Endothelial cell of umbilical vein (primary cell): Measurements from ENCODE around the gene PRSS33. TPM values are rescaled to one million over a fixed set of nuclear protein-coding genes. Genes with fewer than 3 reads are reported as not detected.
A peak's percentile ranks its signal among the peaks of the same experiment; 100 is the strongest.

ENCODE experiments used
- BruUV-seq: library from RNA; stranded (reverse); fragments of 400-500 nt; replicated peaks from 2 replicates; lab custom pipeline; 2021; lab: Mats Ljungman, UMichigan
- CTCF ChIA-PET: fragments of 300-600, 350-600 bp; sonication (Branson Sonifier 250); formaldehyde crosslinking; loops from one replicate; lab custom pipeline; 2021; ENCODE audit warnings: antibody characterized with exemption, inconsistent platforms; lab: Charles Lee
- POLR2A ChIA-PET: fragments of 300-600, 350-600 bp; sonication (Branson Sonifier 250); formaldehyde crosslinking; loops from one replicate; lab custom pipeline; 2021; ENCODE audit warnings: antibody characterized with exemption, inconsistent platforms; lab: Charles Lee
- DNase-seq: peaks from one replicate; pipeline ENCODE4 v3.0.0-alpha.2; 2011; ENCODE audit warnings: low read depth, low spot score
- FAIRE-seq: peaks from 2 replicates; lab custom pipeline; 2011; peaks lifted over from hg19 to GRCh38; lab: Jason Lieb, UNC
- H2AFZ ChIP-seq: 2 replicates; pipeline ENCODE4 v1.6.0; 2012; ENCODE audit warnings: low read depth, low read length, control low read depth, inconsistent platforms
- H3K27ac ChIP-seq: 2 replicates; pipeline ENCODE4 v1.5.1; 2011; ENCODE audit warnings: low read depth, mild to moderate bottlenecking, control low read depth, low read length, moderate library complexity; ENCODE audit not compliant: insufficient read depth
- H3K27me3 ChIP-seq, 2 experiments: 2 replicates each; pipeline versions ENCODE4 v1.6.0 to v1.6.1; 2011; ENCODE audit warnings: low read length in 2 of 2, mixed read lengths in 1 of 2; ENCODE audit not compliant: control insufficient read depth in 2 of 2, insufficient read depth in 2 of 2
- H3K36me3 ChIP-seq, 2 experiments: 2 replicates in 1 of 2; 3 replicates in 1 of 2; pipeline ENCODE4 v1.5.1; 2011; ENCODE audit warnings: low read length in 2 of 2, mild to moderate bottlenecking in 1 of 2, moderate library complexity in 1 of 2; ENCODE audit not compliant: control insufficient read depth in 2 of 2, insufficient read depth in 2 of 2; ENCODE audit errors: extremely low read depth in 1 of 2
- H3K4me1 ChIP-seq: 3 replicates; pipeline ENCODE4 v1.5.1; 2011; ENCODE audit warnings: mild to moderate bottlenecking, low read length; ENCODE audit not compliant: control insufficient read depth, insufficient read depth; ENCODE audit errors: extremely low read depth
- H3K4me2 ChIP-seq: 2 replicates; pipeline ENCODE4 v1.6.1; 2011; ENCODE audit warnings: low read length, control low read depth, mixed read lengths; ENCODE audit not compliant: insufficient read depth
- H3K4me3 ChIP-seq, 3 experiments: fragments of 200-600 bp in 1 of 3; sonication (generic), shearing (Covaris generic) in 1 of 3; replicated peaks in 1 of 3; 2 replicates each; pipeline ENCODE4 v1.5.1; 2011 to 2016; ENCODE audit warnings: control low read depth in 3 of 3, low read length in 3 of 3, mild to moderate bottlenecking in 2 of 3, inconsistent platforms in 1 of 3, low read depth in 1 of 3, moderate library complexity in 1 of 3; ENCODE audit not compliant: insufficient read depth in 1 of 3
- H3K79me2 ChIP-seq: 2 replicates; pipeline ENCODE4 v1.6.0; 2012; ENCODE audit warnings: low read length, inconsistent platforms; ENCODE audit not compliant: control insufficient read depth, insufficient read depth
- H3K9ac ChIP-seq: replicated peaks from 2 replicates; pipeline ENCODE3; 2011; ENCODE audit warnings: low read length, control low read depth; ENCODE audit not compliant: insufficient read depth; ENCODE audit errors: extremely low read depth
- H3K9me1 ChIP-seq: replicated peaks from 3 replicates; pipeline ENCODE4 v1.6.0; 2011; ENCODE audit warnings: mild to moderate bottlenecking, low read length; ENCODE audit not compliant: control insufficient read depth, insufficient read depth; ENCODE audit errors: extremely low read depth
- H3K9me3 ChIP-seq: replicated peaks from 2 replicates; pipeline ENCODE4 v1.5.1; 2012; ENCODE audit warnings: low read length, inconsistent platforms; ENCODE audit not compliant: control insufficient read depth, insufficient read depth
- H4K20me1 ChIP-seq: replicated peaks from 2 replicates; pipeline ENCODE3; 2011; ENCODE audit warnings: mild to moderate bottlenecking, low read length; ENCODE audit not compliant: control insufficient read depth, insufficient read depth; ENCODE audit errors: extremely low read depth
- CTCF ChIP-seq, 2 donors: IDR thresholded peaks; 1 replicate in 1 of 2; 2 replicates in 1 of 2; pipeline ENCODE4 v1.5.1; 2011; ENCODE audit warnings: low read length in 2 of 2, mild to moderate bottlenecking in 2 of 2, moderate library complexity in 2 of 2, control low read depth in 1 of 2, inconsistent platforms in 1 of 2, low read depth in 1 of 2; ENCODE audit not compliant: insufficient read depth in 1 of 2; ENCODE audit errors: extremely low read depth in 1 of 2
- EZH2 ChIP-seq: IDR thresholded peaks from 2 replicates; pipeline ENCODE4 v1.6.1; 2012; ENCODE audit warnings: borderline replicate concordance, low read depth, mild to moderate bottlenecking, moderate library complexity, low read length, inconsistent platforms; ENCODE audit not compliant: severe bottlenecking
- FOS ChIP-seq: IDR thresholded peaks from 2 replicates; pipeline ENCODE4 v1.6.1; 2011; ENCODE audit warnings: mild to moderate bottlenecking, low read length, moderate library complexity, borderline replicate concordance; ENCODE audit not compliant: insufficient read depth
- GATA2 ChIP-seq: IDR thresholded peaks from 2 replicates; pipeline ENCODE4 v1.7.0; 2011; ENCODE audit warnings: low read depth, mild to moderate bottlenecking, moderate library complexity, mixed read lengths, low read length; ENCODE audit not compliant: insufficient read length, insufficient read depth
- JUN ChIP-seq: IDR thresholded peaks from 2 replicates; pipeline ENCODE4 v1.6.1; 2011; ENCODE audit warnings: borderline replicate concordance, low read depth; ENCODE audit not compliant: insufficient read length, insufficient read depth
- MAX ChIP-seq: IDR thresholded peaks from 2 replicates; pipeline ENCODE4 v1.6.1; 2011; ENCODE audit not compliant: insufficient read depth, insufficient read length
- MYC ChIP-seq: IDR thresholded peaks from one replicate; pipeline ENCODE4 v1.6.1; 2011; ENCODE audit warnings: mild to moderate bottlenecking, low read depth, low read length
- POLR2A ChIP-seq: IDR thresholded peaks from 2 replicates; pipeline ENCODE4 v1.6.1; 2012; ENCODE audit warnings: low read depth, mild to moderate bottlenecking, control low read depth, low read length
- POLR2AphosphoS5 ChIP-seq: IDR thresholded peaks from 2 replicates; pipeline ENCODE4 v1.6.1; 2012; ENCODE audit warnings: low read depth, mild to moderate bottlenecking, control low read depth, low read length, moderate library complexity; ENCODE audit not compliant: insufficient read depth
- dilution Hi-C: fragments of 300-500 bp; cut with MboI; formaldehyde crosslinking; loops from one replicate; pipeline ENCODE4 v1.15.0; 2019; ENCODE audit warnings: low sequenced_read_pairs; ENCODE audit not compliant: extremely low pct_ligation_motif_present
- intact Hi-C: fragments of 100-400 bp; cut with micrococcal nuclease; formaldehyde crosslinking; loops from one replicate; pipeline ENCODE4 v1.10.0; 2022
- polyA plus RNA-seq, 4 experiments: library from polyadenylated mRNA; depleted of rRNA in 3 of 4; stranded (reverse) in 3 of 4; unstranded in 1 of 4; fragments of >200 nt; gene quantifications; 2 replicates each; pipeline versions ENCODE4 v1.2.1 to v1.2.3, GENCODE V29; 2011 to 2012; ENCODE audit warnings: missing spikeins in 1 of 4
- total RNA-seq: library from RNA; stranded (reverse); gene quantifications from 2 replicates; pipeline ENCODE4 v1.2.3, GENCODE V29; 2021

PRSS33 gene
- total and polyA plus RNA-seq, 2 donors (not counting 3 experiments of a cell fraction or from before 2014, with no cell fraction given): not detected

- POLR2A ChIA-PET: no interaction called here
- CTCF ChIA-PET: interaction anchor here (1.2 kb wide), 1 partner anchor 8 kb away, joined by 3 read pairs; no protein-coding TSS in a partner anchor
- H3K4me1 ChIP-seq: no peaks in the 10 kb centered on the region
- no peaks in the 10 kb centered on the region for H4K20me1 ChIP-seq
- no peaks in the 10 kb centered on the region for H3K9me1 ChIP-seq
- H3K9me3 ChIP-seq: no peaks in the 10 kb centered on the region
- dilution Hi-C loops: no loop called here
- TF ChIP-seq GATA2 (no peak), MAX (no peak), POLR2AphosphoS5 (no peak), MYC (no peak), CTCF (IDR thresholded peaks at IDR 0.05; ENCODE audit: extremely low read depth in 1 of 2, insufficient read depth in 1 of 2, low read depth in 1 of 2, low read length in 2 of 2) (no peak), POLR2A (no peak), EZH2 (no peak), JUN (no peak), FOS (no peak)
- peaks cover 68% of the 10 kb centered on the region for H3K79me2 ChIP-seq
- no peak overlapping the region for H2AFZ ChIP-seq
- H3K36me3 ChIP-seq: peaks cover 67 to 90% of the 10 kb centered on the region in 2 experiments
- H3K4me3 ChIP-seq: no peak overlapping the region
- DNase-seq (no peak), FAIRE-seq (no peak)
- no peak overlapping the region for H3K4me2 ChIP-seq
- H3K27me3 ChIP-seq: no peaks in the 10 kb centered on the region
- intact Hi-C loops: no loop called here
- H3K27ac ChIP-seq: no peak overlapping the region
- TSS peak; percentile 0 for BruUV-seq
- H3K9ac ChIP-seq: no peak overlapping the region
Measured at GRCh38 chr16:2766430-2767139, 20.8 kb downstream of the PRSS33 start.
